Right atrium auricular region (tissue), 2 donors: ENCODE measurements around the gene PRRG1. TPM values are rescaled to one million over a fixed set of nuclear protein-coding genes. Genes with fewer than 3 reads are reported as not detected.

Source experiments
- DNase-seq: peaks from one replicate; pipeline ENCODE4 v3.0.0-alpha.2; 2019; ENCODE audit warnings: low spot score
- H3K27ac ChIP-seq, 2 donors: fragments of 200-600 bp; sonication (generic); 1 replicate in 1 of 2; 2 replicates in 1 of 2; pipeline ENCODE4 v1.5.1; 2016 to 2019
- H3K27me3 ChIP-seq, 2 donors: fragments of 200-600 bp; sonication (generic); one replicate each; pipeline versions ENCODE4 v1.5.1 to v1.6.0; 2017 to 2019
- H3K36me3 ChIP-seq: fragments of 200-600 bp; sonication (generic); one replicate; pipeline ENCODE4 v1.5.1; 2016
- H3K4me1 ChIP-seq, 2 donors: fragments of 200-600 bp; sonication (generic); one replicate each; pipeline versions ENCODE4 v1.5.1 to v1.6.0; 2017 to 2019
- H3K4me3 ChIP-seq, 2 donors: fragments of 200-600 bp; sonication (generic); 1 replicate in 1 of 2; 2 replicates in 1 of 2; pipeline ENCODE4 v1.5.1; 2017 to 2019; ENCODE audit warnings: mild to moderate bottlenecking in 1 of 2, moderate library complexity in 1 of 2
- H3K9me3 ChIP-seq, 2 donors: fragments of 200-600 bp; sonication (generic); one replicate each; pipeline ENCODE4 v1.5.1; 2019
- CTCF ChIP-seq, 2 donors: fragments of 200-600 bp; sonication (generic); IDR thresholded peaks; one replicate each; pipeline ENCODE4 v1.5.1; 2019; ENCODE audit warnings: antibody characterized with exemption in 2 of 2
- total RNA-seq, 2 donors: library from RNA; depleted of rRNA; stranded (reverse); fragments of >200 nt; gene quantifications; one replicate each; pipeline ENCODE4 v1.1.0, GENCODE V29; 2016

The PRRG1 gene
- total RNA-seq, 2 donors from 2014 or later, result 15.0 to 17.4 TPM

- Histone ChIP-seq H3K4me1 (peaks cover 0 to 8% of the 10 kb centered on the region in 2 donors), H3K9me3 (no peaks in the 10 kb centered on the region), H3K4me3 (no peak overlapping the region)
Observed at GRCh38 chrX:37380256-37380655, 31.1 kb downstream of the PRRG1 start.

GRCh38 chrX:37380924-37381323 is 31.8 kb downstream of the PRRG1 start:
- Histone ChIP-seq H3K27me3 (no peaks in the 10 kb centered on the region), H3K27ac (no peak overlapping the region), H3K36me3 (no peaks in the 10 kb centered on the region), H3K4me3 (no peak overlapping the region), H3K4me1 (peaks cover 0 to 8% of the 10 kb centered on the region in 2 donors), H3K9me3 (no peaks in the 10 kb centered on the region)
- DNase-seq, result no peak
- TF ChIP-seq CTCF (IDR thresholded peaks at IDR 0.05), result no peak

More at GRCh38 chrX:37380256-37380655, 31.1 kb downstream of the PRRG1 start:
- no peaks in the 10 kb centered on the region for H3K27me3 ChIP-seq
- no peaks in the 10 kb centered on the region for H3K36me3 ChIP-seq
- H3K27ac ChIP-seq, result no peak overlapping the region
- TF ChIP-seq CTCF (IDR thresholded peaks at IDR 0.05), result no peak
- no peak for DNase-seq

- no peak overlapping the region for H3K27ac ChIP-seq
- H3K27me3 ChIP-seq, result no peaks in the 10 kb centered on the region
- H3K4me1 ChIP-seq, result peaks cover 0 to 8% of the 10 kb centered on the region in 2 donors
- DNase-seq, result no peak
- H3K4me3 ChIP-seq, result no peak overlapping the region
- no peaks in the 10 kb centered on the region for H3K9me3 ChIP-seq
- H3K36me3 ChIP-seq, result no peaks in the 10 kb centered on the region
- no peak for TF ChIP-seq CTCF (IDR thresholded peaks at IDR 0.05)
Observed at GRCh38 chrX:37383313-37383712, 34.1 kb downstream of the PRRG1 start.

GRCh38 chrX:37388413-37388812 is 39.2 kb downstream of the PRRG1 start:
- Histone ChIP-seq H3K4me1 (no peaks in the 10 kb centered on the region), H3K27ac (no peak overlapping the region), H3K27me3 (no peaks in the 10 kb centered on the region), H3K4me3 (no peak overlapping the region), H3K36me3 (no peaks in the 10 kb centered on the region), H3K9me3 (no peaks in the 10 kb centered on the region)
- no peak for TF ChIP-seq CTCF (IDR thresholded peaks at IDR 0.05)
- DNase-seq, result no peak

- Histone ChIP-seq H3K4me1 (peaks cover 0 to 7% of the 10 kb centered on the region in 2 donors), H3K4me3 (no peak overlapping the region), H3K9me3 (no peaks in the 10 kb centered on the region), H3K27ac (peak overlapping the region in 1 of 2 donors; percentile 18), H3K36me3 (no peaks in the 10 kb centered on the region), H3K27me3 (no peaks in the 10 kb centered on the region)
- no peak for TF ChIP-seq CTCF (IDR thresholded peaks at IDR 0.05)
- DNase-seq, result no peak
Observed at GRCh38 chrX:37405956-37406355, 56.8 kb downstream of the PRRG1 start.

GRCh38 chrX:37407736-37408135 is 58.6 kb downstream of the PRRG1 start:
- Histone ChIP-seq H3K4me3 (no peak overlapping the region), H3K27ac (no peak overlapping the region), H3K4me1 (peaks cover 0 to 7% of the 10 kb centered on the region in 2 donors), H3K27me3 (no peaks in the 10 kb centered on the region), H3K9me3 (no peaks in the 10 kb centered on the region), H3K36me3 (no peaks in the 10 kb centered on the region)
- no peak for DNase-seq
- TF ChIP-seq CTCF (IDR thresholded peaks at IDR 0.05), result no peak
